SK-N-SH (cell line): ENCODE data around the gene IL27RA. TPM values are rescaled to one million over a fixed set of nuclear protein-coding genes. Genes with fewer than 3 reads are reported as not detected.

Experiments used
- CTCF ChIA-PET: fragments of 300-600, 350-600 bp; formaldehyde crosslinking; extraction: SDS; loops from one replicate; lab custom pipeline; 2021; lab: Yijun Ruan, JAX
- POLR2A ChIA-PET: fragments of 350-600 bp; sonication (Branson Sonifier 250); formaldehyde crosslinking; extraction: SDS; loops from one replicate; lab custom pipeline; 2020; ENCODE audit warnings: antibody characterized with exemption, inconsistent platforms; lab: Yijun Ruan, JAX
- DNase-seq: peaks from one replicate; pipeline ENCODE4 v3.0.0; 2012
- H2AFZ ChIP-seq: fragments of 200-600 bp; sonication (generic); 2 replicates; pipeline ENCODE4 v1.8.1; 2016; ENCODE audit warnings: antibody characterized with exemption, mild to moderate bottlenecking, low read depth
- H3F3A ChIP-seq: fragments of 200-600 bp; sonication (generic); replicated peaks from 2 replicates; pipeline ENCODE3; 2016; ENCODE audit warnings: antibody characterized with exemption, mild to moderate bottlenecking; ENCODE audit not compliant: insufficient read depth
- H3K27ac ChIP-seq, 2 experiments: fragments of 200-500 bp in 1 of 2; fragments of 200-600 bp in 1 of 2; sonication (Bioruptor generic) in 1 of 2; sonication (generic), shearing (Covaris generic) in 1 of 2; 2 replicates each; pipeline versions ENCODE4 v1.5.1 to v1.6.1; 2014 to 2016; ENCODE audit warnings: low read depth in 2 of 2, inconsistent platforms in 1 of 2, low read length in 1 of 2, mild to moderate bottlenecking in 1 of 2, mixed read lengths in 1 of 2
- H3K27me3 ChIP-seq: fragments of 200-600 bp; sonication (generic), shearing (Covaris generic); 2 replicates; pipeline ENCODE4 v1.6.1; 2016; ENCODE audit warnings: mixed run types; ENCODE audit not compliant: insufficient read depth
- H3K36me3 ChIP-seq, 2 experiments: fragments of 200-500 bp in 1 of 2; fragments of 200-600 bp in 1 of 2; sonication (Bioruptor generic) in 1 of 2; sonication (generic) in 1 of 2; replicated peaks in 1 of 2; 2 replicates each; pipeline versions ENCODE3 to v1.5.1; 2014 to 2016; ENCODE audit warnings: low read length in 1 of 2, mild to moderate bottlenecking in 1 of 2; ENCODE audit not compliant: insufficient read depth in 2 of 2, control insufficient read depth in 1 of 2
- H3K4me1 ChIP-seq, 2 experiments: fragments of 200-500 bp in 1 of 2; fragments of 200-600 bp in 1 of 2; sonication (Bioruptor generic) in 1 of 2; sonication (generic), shearing (Covaris generic) in 1 of 2; 2 replicates each; pipeline versions ENCODE4 v1.5.1 to v1.6.1; 2014 to 2016; ENCODE audit warnings: low read depth in 1 of 2, low read length in 1 of 2, mixed run types in 1 of 2; ENCODE audit not compliant: insufficient read depth in 2 of 2, control insufficient read depth in 1 of 2
- H3K4me2 ChIP-seq: fragments of 200-600 bp; sonication (generic), shearing (Covaris generic); 2 replicates; pipeline ENCODE4 v1.6.1; 2017; ENCODE audit warnings: mixed run types
- H3K4me3 ChIP-seq, 2 experiments: fragments of 200-500 bp in 1 of 2; fragments of 200-600 bp in 1 of 2; sonication (Bioruptor generic) in 1 of 2; sonication (generic), shearing (Covaris generic) in 1 of 2; 2 replicates each; pipeline versions ENCODE4 v1.5.1 to v1.8.1; 2014 to 2016; ENCODE audit warnings: low read depth in 2 of 2, inconsistent platforms in 1 of 2, low read length in 1 of 2, mild to moderate bottlenecking in 1 of 2, mixed read lengths in 1 of 2, moderate library complexity in 1 of 2
- H3K79me2 ChIP-seq: fragments of 200-600 bp; sonication (generic); 2 replicates; pipeline ENCODE4 v1.8.1; 2017; ENCODE audit warnings: mild to moderate bottlenecking; ENCODE audit not compliant: insufficient read depth
- H3K9ac ChIP-seq: fragments of 200-600 bp; sonication (generic); 2 replicates; pipeline ENCODE4 v1.6.1; 2017; ENCODE audit warnings: mixed run types
- H3K9me2 ChIP-seq: fragments of 200-600 bp; sonication (generic); 2 replicates; pipeline ENCODE4 v1.6.1; 2017; ENCODE audit warnings: mixed run types
- H3K9me3 ChIP-seq: fragments of 200-600 bp; sonication (generic); 2 replicates; pipeline ENCODE4 v1.6.1; 2017; ENCODE audit warnings: mixed run types, mild to moderate bottlenecking, moderate library complexity
- H4K20me1 ChIP-seq: fragments of 200-600 bp; sonication (generic); 2 replicates; pipeline ENCODE4 v1.6.1; 2017; ENCODE audit warnings: mild to moderate bottlenecking, mixed run types; ENCODE audit not compliant: insufficient read depth
- MAX ChIP-seq: IDR thresholded peaks from 2 replicates; pipeline ENCODE4 v1.4.0; 2012; ENCODE audit warnings: low read depth
- MXI1 ChIP-seq: IDR thresholded peaks from 2 replicates; pipeline ENCODE4 v1.6.1; 2012; ENCODE audit warnings: mild to moderate bottlenecking, low read depth, low read length, improper control_type of control experiment
- NRF1 ChIP-seq: IDR thresholded peaks from 2 replicates; pipeline ENCODE4 v1.6.1; 2012; ENCODE audit warnings: low read depth, mild to moderate bottlenecking, low read length
- RXRA ChIP-seq: IDR thresholded peaks from 2 replicates; pipeline ENCODE4 v1.4.0; 2012; ENCODE audit warnings: low read depth, mild to moderate bottlenecking, borderline replicate concordance
- TCF12 ChIP-seq: IDR thresholded peaks from 2 replicates; pipeline ENCODE4 v1.4.0; 2012
- YY1 ChIP-seq: IDR thresholded peaks from 2 replicates; pipeline ENCODE4 v1.4.0; 2012; ENCODE audit warnings: low read depth, mild to moderate bottlenecking
- WGBS: methylation state at CpG from one replicate; pipeline ENCODE4 v1.1.6; 2017; ENCODE audit warnings: low lambda C conversion rate; 5-methylcytosine and 5-hydroxymethylcytosine counted together
- polyA plus RNA-seq, 3 experiments: library from polyadenylated mRNA; depleted of rRNA; stranded (reverse); fragments of >200 nt; gene quantifications; 2 replicates each; pipeline ENCODE4 v1.2.3, GENCODE V29; 2012

Gene IL27RA
- polyA plus RNA-seq, 1 of the 3 experiments (the other 2 are of a cell fraction): 9.3 TPM

- Histone ChIP-seq H3K9ac (no peak overlapping the region), H3K79me2 (no peaks in the 10 kb centered on the region; the same call in 1 of the 2 replicates), H3K9me3 (peaks cover 8% of the 10 kb centered on the region; the same call in 1 of the 2 replicates), H4K20me1 (peaks cover 4% of the 10 kb centered on the region; the same call in 1 of the 2 replicates), H3K4me2 (peak overlapping the region; percentile 71), H3K36me3 (peaks cover 16 to 18% of the 10 kb centered on the region in 2 experiments), H2AFZ (no peak overlapping the region), H3K27me3 (no peaks in the 10 kb centered on the region), H3K9me2 (no peaks in the 10 kb centered on the region), H3K27ac (peak overlapping the region in 1 of 2 experiments; percentile 93; a peak in 2 of 4 replicates), H3K4me1 (peaks cover 0 to 10% of the 10 kb centered on the region in 2 experiments; a peak in 1 of 4 replicates), H3F3A (peaks cover 17% of the 10 kb centered on the region), H3K4me3 (peak overlapping the region; percentile 57 to 64)
- WGBS: 2% methylated on average over 10 of the region's 142 CpGs
- TF ChIP-seq MAX: no peak
- peak; percentile 51 for TF ChIP-seq NRF1
- POLR2A ChIA-PET: interaction anchor here (0.6 kb wide), 1 partner anchor 26 kb away, joined by 4 read pairs; no protein-coding TSS in a partner anchor
- DNase-seq: peak; percentile 85
- CTCF ChIA-PET: interaction anchor here (1.0 to 5.4 kb wide), 7 partner anchors 9 to 258 kb away, joined by 3 to 19 read pairs (median 7); partner anchors contain the start of genes ASF1B and MISP3
Measured at GRCh38 chr19:14089662-14090508, 58.3 kb downstream of the IL27RA start.

- ChIA-PET POLR2A (interaction anchor here (0.6 kb wide), 1 partner anchor 26 kb away, joined by 4 read pairs; no protein-coding TSS in a partner anchor), CTCF (interaction anchor here (1.0 to 5.4 kb wide), 6 partner anchors 9 to 46 kb away, joined by 3 to 19 read pairs (median 8); partner anchors contain the start of genes ASF1B and MISP3)
- Histone ChIP-seq H3K9me2 (no peaks in the 10 kb centered on the region), H4K20me1 (peaks cover 4% of the 10 kb centered on the region; the same call in 1 of the 2 replicates), H3K27ac (peak within 1 kb of the TSS; percentile 67 to 93; a peak in 3 of 4 replicates), H3F3A (peaks cover 18% of the 10 kb centered on the region), H3K4me3 (peak within 1 kb of the TSS; percentile 79 to 91), H3K27me3 (no peaks in the 10 kb centered on the region), H3K79me2 (no peaks in the 10 kb centered on the region; the same call in 1 of the 2 replicates), H3K9me3 (peaks cover 8% of the 10 kb centered on the region; the same call in 1 of the 2 replicates), H3K4me2 (peak within 1 kb of the TSS; percentile 99), H3K36me3 (peaks cover 16 to 18% of the 10 kb centered on the region in 2 experiments), H3K4me1 (peaks cover 0 to 10% of the 10 kb centered on the region in 2 experiments; a peak in 1 of 4 replicates), H3K9ac (peak within 1 kb of the TSS; percentile 79), H2AFZ (peak within 1 kb of the TSS; percentile 76)
- DNase-seq: peak; percentile 95
- WGBS: 2% methylated on average over 33 of the region's 65 CpGs
- no peak for TF ChIP-seq RXRA
- TF ChIP-seq MXI1: no peak
- no peak for TF ChIP-seq TCF12
- TF ChIP-seq YY1: no peak
Measured at GRCh38 chr19:14090509-14091080, 59.0 kb downstream of the IL27RA start, which contains the start of gene SAMD1. Gene SAMD1 (minus strand): TSS chr19:14090751.
